ENCODE results near the gene CARD10.

GRCh38 chr22:37481347-37481907 lies 37.8 kb downstream of the CARD10 start:
- TF ChIP-seq CTCF (IDR thresholded peaks at IDR 0.05) (no peak), POLR2A (IDR thresholded peaks at IDR 0.05) (no peak)

All from body of pancreas (tissue), 4 donors.